Upper lobe of left lung (tissue), 4 donors: ENCODE measurements around the gene LUZP1.

Experiments used
- EP300 ChIP-seq, 4 donors: sonication (generic); formaldehyde crosslinking; IDR thresholded peaks; one replicate each; pipeline ENCODE4 v1.5.1; 2017; ENCODE audit warnings: antibody characterized with exemption in 4 of 4, control low read depth in 2 of 4
- POLR2A ChIP-seq, 4 donors: fragments of 450-650 bp; IDR thresholded peaks; one replicate each; pipeline ENCODE4 v1.5.1; 2016 to 2017; ENCODE audit warnings: antibody characterized with exemption in 4 of 4, mild to moderate bottlenecking in 2 of 4
- POLR2AphosphoS5 ChIP-seq, 2 donors: sonication (generic); formaldehyde crosslinking; IDR thresholded peaks; one replicate each; pipeline ENCODE4 v1.5.1; 2017; ENCODE audit warnings: antibody characterized with exemption in 2 of 2
- TF ChIP-seq, protein P1 (sequence below), 6 experiments: fragments of 450-650 bp in 4 of 6; fragments of 200-600 bp in 2 of 6; sonication (generic) in 2 of 6; IDR thresholded peaks; one replicate each; pipeline ENCODE4 v1.5.1; 2016 to 2019; ENCODE audit warnings: antibody characterized with exemption in 6 of 6

GRCh38 chr1:23215751-23216449 lies 47.2 kb upstream of the LUZP1 start:
- TF ChIP-seq, protein P1, sequence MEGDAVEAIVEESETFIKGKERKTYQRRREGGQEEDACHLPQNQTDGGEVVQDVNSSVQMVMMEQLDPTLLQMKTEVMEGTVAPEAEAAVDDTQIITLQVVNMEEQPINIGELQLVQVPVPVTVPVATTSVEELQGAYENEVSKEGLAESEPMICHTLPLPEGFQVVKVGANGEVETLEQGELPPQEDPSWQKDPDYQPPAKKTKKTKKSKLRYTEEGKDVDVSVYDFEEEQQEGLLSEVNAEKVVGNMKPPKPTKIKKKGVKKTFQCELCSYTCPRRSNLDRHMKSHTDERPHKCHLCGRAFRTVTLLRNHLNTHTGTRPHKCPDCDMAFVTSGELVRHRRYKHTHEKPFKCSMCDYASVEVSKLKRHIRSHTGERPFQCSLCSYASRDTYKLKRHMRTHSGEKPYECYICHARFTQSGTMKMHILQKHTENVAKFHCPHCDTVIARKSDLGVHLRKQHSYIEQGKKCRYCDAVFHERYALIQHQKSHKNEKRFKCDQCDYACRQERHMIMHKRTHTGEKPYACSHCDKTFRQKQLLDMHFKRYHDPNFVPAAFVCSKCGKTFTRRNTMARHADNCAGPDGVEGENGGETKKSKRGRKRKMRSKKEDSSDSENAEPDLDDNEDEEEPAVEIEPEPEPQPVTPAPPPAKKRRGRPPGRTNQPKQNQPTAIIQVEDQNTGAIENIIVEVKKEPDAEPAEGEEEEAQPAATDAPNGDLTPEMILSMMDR (IDR thresholded peaks at IDR 0.05): no peak
- no peak for TF ChIP-seq POLR2A (IDR thresholded peaks at IDR 0.05)
- TF ChIP-seq EP300 (IDR thresholded peaks at IDR 0.05): no peak
- no peak for TF ChIP-seq POLR2AphosphoS5 (IDR thresholded peaks at IDR 0.05)
